BJ (cell line): Measurements from ENCODE around the gene TMEM178A. TPM values are rescaled to one million over a fixed set of nuclear protein-coding genes. Genes with fewer than 3 reads are reported as not detected.

Source experiments
- CTCF ChIA-PET: fragments of 350-600 bp; formaldehyde crosslinking; extraction: SDS; loops from one replicate; lab custom pipeline; 2021; ENCODE audit warnings: antibody characterized with exemption, inconsistent platforms; lab: Yijun Ruan, JAX
- POLR2A ChIA-PET: fragments of 300-600 bp; sonication (Branson Sonifier 250); formaldehyde crosslinking; extraction: SDS; loops from one replicate; lab custom pipeline; 2021; ENCODE audit warnings: antibody characterized with exemption; lab: Charles Lee
- DNase-seq: peaks from one replicate; pipeline ENCODE4 v3.0.0-alpha.2; 2011; ENCODE audit warnings: low read depth
- H3K27me3 ChIP-seq: 2 replicates; pipeline ENCODE4 v1.6.0; 2011; ENCODE audit warnings: low read length; ENCODE audit not compliant: control insufficient read depth, insufficient read depth
- H3K36me3 ChIP-seq: 2 replicates; pipeline ENCODE4 v1.5.1; 2011; ENCODE audit warnings: low read length; ENCODE audit not compliant: control insufficient read depth, insufficient read depth
- H3K4me3 ChIP-seq: 2 replicates; pipeline ENCODE4 v1.5.1; 2011; ENCODE audit warnings: low read depth, mild to moderate bottlenecking, control low read depth, low read length
- CTCF ChIP-seq: IDR thresholded peaks from 2 replicates; pipeline ENCODE4 v1.5.1; 2011; ENCODE audit warnings: low read depth, mild to moderate bottlenecking, control low read depth, inconsistent platforms, low read length, moderate library complexity; ENCODE audit not compliant: insufficient read depth
- polyA plus RNA-seq: library from polyadenylated mRNA; depleted of rRNA; stranded (reverse); fragments of >200 nt; gene quantifications from 2 replicates; pipeline ENCODE4 v1.2.3, GENCODE V29; 2011; rRNA removed

The TMEM178A gene
- polyA plus RNA-seq, 1 experiment = 2.0 TPM

- no peak for TF ChIP-seq CTCF
- peaks cover 8% of the 10 kb centered on the region for H3K36me3 ChIP-seq
- no peaks in the 10 kb centered on the region for H3K27me3 ChIP-seq
- POLR2A ChIA-PET = no interaction called here
- DNase-seq = no peak
- H3K4me3 ChIP-seq = no peak overlapping the region
- CTCF ChIA-PET = interaction anchor here (0.6 kb wide), 1 partner anchor 407 kb away, joined by 3 read pairs; no protein-coding TSS in a partner anchor
Observed at GRCh38 chr2:39757156-39757555, 91.4 kb downstream of the TMEM178A start.

GRCh38 chr2:39762448-39762847 lies 96.7 kb downstream of the TMEM178A start:
- no peak for TF ChIP-seq CTCF
- CTCF ChIA-PET = no interaction called here

More at GRCh38 chr2:39762448-39762847, 96.7 kb downstream of the TMEM178A start:
- no peaks in the 10 kb centered on the region for H3K27me3 ChIP-seq
- H3K36me3 ChIP-seq = peaks cover 4% of the 10 kb centered on the region
- POLR2A ChIA-PET = no interaction called here
- H3K4me3 ChIP-seq = no peak overlapping the region
- no peak for DNase-seq

Other genes starting within 250 kb of the TMEM178A start
- 24.7 and 45.5 TPM in 2 replicates for gene MAP4K3, start 228.6 kb upstream of the TMEM178A start, polyA plus RNA-seq
- gene THUMPD2, start 113.3 kb downstream of the TMEM178A start, polyA plus RNA-seq = 4.1 and 7.2 TPM in 2 replicates